IPS-18c (cell line): Measurements from ENCODE around the gene ANP32E.
"Not testable (repeated sequence)": the region's sequence is repeated elsewhere in the genome, so short reads cannot be mapped to it uniquely, and the experiment has no call there.

ENCODE experiments used
- H3K4me3 ChIP-seq: 2 replicates; pipeline ENCODE4 v1.7.0; 2013; ENCODE audit warnings: low read depth, mild to moderate bottlenecking, low read length, moderate library complexity; ENCODE audit not compliant: insufficient read depth
- H3K9me3 ChIP-seq: one replicate; pipeline ENCODE4 v1.6.1; 2013; ENCODE audit warnings: mild to moderate bottlenecking, low read length, moderate library complexity; ENCODE audit not compliant: control insufficient read depth, insufficient read depth

The ANP32E gene

DNA sequence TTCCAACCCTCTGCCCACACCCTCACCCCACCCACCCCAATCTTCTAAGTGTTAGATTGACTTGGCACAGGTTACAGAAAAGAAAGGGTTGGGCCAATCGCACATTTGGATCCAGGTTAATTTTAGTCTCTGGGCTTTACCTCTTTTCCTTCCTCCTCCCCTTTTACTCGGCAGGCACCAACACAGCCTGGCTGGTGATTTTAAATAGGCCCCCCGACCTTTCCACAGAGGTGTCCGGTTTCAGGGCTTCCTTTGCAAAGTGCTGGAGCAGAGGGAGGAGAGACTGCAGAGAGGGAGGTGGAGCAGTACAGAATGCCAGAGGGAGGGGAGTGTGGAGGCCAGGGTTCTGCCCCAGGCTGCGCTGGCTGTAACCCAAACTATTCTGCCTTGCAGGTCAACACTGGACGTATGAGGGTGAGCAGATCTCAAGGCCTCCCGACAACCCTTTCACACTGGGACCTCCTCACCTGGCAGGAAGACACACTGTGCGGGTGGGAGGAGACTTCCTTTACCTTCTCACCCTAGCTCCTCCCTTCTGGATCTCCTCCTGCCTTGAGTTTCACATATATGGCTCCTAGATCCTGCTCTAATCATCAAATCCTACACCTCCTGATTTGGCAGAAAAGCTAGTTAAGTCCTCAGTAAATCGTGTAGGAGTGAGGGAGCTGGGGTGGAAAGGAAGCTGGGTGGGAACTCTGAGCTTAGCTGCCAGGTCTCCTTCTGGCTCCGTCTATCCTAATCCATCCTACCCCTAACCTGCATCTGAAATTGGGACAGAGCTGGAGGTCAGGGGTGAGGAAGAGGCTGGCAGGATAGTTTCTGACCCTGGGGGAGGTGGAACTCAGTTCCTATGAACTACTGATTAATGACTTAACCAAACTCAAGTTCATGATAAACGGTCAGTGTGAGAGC is 24.1 kb upstream of the ANP32E start:
- Histone ChIP-seq H3K4me3 (peak overlapping the region; percentile 64), H3K9me3 (no peaks in the 10 kb centered on the region)

DNA sequence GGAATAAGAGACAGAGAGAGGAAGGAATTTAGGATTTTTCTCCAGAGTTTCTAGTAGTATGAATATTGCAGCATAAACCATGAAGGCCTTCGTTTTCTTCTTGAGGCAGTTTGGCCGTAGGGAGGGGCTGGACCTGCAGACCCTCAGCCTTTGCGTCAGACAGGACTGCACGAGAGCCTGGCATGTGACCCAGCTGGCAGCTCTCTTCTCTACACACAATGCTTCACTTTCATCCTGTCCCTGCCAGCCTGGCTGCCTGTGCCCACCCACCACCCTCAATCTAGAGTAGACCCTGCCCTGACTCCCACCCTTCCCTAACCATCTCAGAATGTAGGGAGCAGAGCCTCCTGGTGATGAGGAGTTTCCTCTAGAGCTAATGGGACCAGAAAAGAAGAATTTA is 23.3 kb upstream of the ANP32E start:
- peak overlapping the region; percentile 64 for H3K4me3 ChIP-seq
- no peaks in the 10 kb centered on the region for H3K9me3 ChIP-seq

DNA sequence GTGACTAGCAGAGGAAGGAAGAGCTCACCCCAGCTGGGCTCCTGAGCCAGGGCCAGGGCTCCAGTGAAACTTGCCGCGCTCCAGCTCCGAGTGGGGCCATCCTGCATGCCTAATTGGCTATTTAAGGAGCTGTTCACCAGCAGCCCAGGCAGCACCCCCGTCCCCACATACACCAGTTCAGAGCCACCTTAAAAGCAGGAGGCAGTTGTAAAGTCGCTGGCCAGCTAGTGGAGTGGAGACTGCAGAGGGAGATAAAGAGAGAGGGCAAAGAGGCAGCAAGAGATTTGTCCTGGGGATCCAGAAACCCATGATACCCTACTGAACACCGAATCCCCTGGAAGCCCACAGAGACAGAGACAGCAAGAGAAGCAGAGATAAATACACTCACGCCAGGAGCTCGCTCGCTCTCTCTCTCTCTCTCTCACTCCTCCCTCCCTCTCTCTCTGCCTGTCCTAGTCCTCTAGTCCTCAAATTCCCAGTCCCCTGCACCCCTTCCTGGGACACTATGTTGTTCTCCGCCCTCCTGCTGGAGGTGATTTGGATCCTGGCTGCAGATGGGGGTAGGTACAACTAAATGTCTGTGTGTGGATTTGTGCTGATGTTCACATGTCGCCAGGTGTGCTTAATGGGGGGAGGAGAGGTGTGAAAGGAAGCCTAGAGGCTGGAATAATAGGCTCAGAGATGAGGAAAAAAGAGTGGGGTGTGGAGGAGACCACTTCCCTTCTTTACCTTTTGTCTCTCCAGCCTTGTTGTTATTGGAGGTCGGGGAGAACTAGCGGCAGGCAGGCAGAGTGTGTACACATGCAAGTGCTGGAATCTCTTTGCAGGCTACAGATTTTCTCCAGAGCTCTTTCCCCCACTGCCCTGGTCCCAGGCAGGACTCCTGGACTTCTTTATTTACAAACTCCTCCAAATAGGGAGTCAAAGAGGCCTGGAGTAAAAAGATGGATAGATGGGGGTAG is 22.0 kb upstream of the ANP32E start, which contains the start of gene CA14:
Gene CA14 (plus strand): TSS at position 151 of the 962 bp plus-strand sequence. CDS start 355 bp downstream, at position 506.
- Histone ChIP-seq H3K9me3 (no peaks in the 10 kb centered on the region), H3K4me3 (peak within 1 kb of the TSS; percentile 64)

DNA sequence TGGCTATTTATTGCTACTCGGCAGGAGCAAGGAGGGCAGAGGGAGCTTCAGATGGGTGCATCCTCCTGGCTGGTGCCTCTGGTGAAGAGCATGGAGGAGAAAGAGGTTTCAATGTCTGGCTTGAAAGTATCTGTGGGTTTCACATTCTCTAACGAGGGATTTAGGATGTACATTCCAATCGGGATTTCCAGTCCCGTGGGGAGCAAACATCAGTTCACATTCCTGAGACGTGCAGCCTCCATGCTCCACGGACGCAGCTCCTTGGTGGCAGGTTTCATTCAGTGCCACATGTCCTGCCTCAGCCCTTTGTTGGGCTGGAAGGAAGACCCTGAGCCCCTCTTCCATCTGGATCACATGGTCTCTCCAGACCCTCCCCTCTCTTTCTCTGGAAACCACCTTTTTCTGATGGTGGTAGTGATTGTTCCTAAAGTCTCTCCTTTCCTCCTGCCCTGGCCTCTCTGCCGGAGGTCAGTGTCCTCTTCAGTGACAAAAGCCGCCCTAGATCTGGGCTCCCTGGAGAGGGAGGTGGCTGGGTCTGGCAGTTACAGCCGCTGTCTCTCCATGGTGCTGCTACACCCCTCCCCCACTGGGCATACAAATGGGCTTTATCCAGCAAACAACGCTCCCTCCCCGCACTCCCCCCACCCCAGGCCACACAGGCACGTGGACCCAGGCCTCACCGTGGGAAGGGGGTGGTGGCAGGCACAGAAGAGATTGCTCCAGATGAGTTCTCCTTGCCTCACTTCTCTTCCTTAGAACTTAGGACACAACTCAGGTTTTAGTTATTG is 20.8 kb upstream of the ANP32E start:
- H3K9me3 ChIP-seq, result no peaks in the 10 kb centered on the region
- H3K4me3 ChIP-seq, result peak overlapping the region; percentile 64

DNA sequence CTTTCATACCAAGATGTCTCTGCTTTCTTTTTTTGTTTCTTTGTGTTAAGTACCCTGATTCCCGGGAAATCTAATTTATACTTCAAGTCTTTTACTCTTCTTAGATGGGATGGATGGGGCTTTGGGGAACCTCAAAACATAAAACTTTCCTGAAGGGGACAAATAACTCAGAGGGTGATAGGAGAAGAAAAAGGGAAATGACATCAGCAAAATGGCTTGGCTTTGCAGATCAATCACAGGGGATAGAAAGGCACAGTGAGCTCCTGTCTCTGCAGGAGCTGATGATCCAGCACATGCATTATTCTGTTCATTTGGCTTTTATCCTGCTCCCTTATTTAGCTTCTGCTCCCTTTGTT is 20.3 kb upstream of the ANP32E start:
- H3K9me3 ChIP-seq, result no peaks in the 10 kb centered on the region
- peak overlapping the region; percentile 64; the same call in 1 of the 2 replicates for H3K4me3 ChIP-seq

DNA sequence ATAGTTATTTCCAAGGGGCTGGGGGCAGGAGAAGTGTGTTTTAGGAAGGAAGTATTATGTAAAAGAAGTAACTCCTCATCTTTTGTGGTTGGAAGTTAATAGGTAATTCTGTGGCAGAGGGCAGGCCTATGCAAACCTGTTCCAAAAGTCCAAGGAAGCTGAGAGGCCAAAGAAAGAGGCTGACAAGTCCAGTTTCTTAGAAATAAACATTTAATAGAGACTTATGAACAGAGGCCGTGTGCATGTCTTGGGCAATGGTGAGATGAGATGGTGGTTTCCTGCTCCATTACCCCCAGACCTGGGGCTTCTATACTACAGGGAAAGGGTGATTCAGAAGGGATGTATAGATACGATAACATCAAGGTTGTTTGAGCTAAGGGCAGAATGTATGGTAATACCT is 14.0 kb upstream of the ANP32E start:
- no peaks in the 10 kb centered on the region for H3K9me3 ChIP-seq

DNA sequence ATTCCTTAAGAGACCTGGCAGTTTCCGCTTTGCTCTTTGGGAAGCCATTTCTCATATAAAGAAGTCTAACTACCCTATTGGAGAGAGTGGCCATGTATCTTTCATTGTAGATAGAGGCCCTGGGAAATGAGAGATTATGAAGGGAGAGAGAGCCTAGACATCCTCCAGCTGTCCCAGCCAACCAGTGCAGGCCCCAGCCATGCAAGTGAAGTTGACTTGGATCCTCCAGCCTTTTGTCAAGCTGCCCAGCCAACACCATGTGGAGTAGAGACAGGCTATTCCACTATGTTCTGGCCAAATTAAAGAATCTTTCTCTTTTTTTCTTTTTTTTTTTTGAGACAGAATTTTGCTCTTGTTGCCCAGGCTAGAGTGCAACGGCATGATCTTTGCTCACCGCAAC is 7.1 kb upstream of the ANP32E start:
- no peaks in the 10 kb centered on the region for H3K9me3 ChIP-seq
- no peak overlapping the region for H3K4me3 ChIP-seq

More for the DNA sequence above, 14.0 kb upstream of the ANP32E start:
- no peak overlapping the region for H3K4me3 ChIP-seq

DNA sequence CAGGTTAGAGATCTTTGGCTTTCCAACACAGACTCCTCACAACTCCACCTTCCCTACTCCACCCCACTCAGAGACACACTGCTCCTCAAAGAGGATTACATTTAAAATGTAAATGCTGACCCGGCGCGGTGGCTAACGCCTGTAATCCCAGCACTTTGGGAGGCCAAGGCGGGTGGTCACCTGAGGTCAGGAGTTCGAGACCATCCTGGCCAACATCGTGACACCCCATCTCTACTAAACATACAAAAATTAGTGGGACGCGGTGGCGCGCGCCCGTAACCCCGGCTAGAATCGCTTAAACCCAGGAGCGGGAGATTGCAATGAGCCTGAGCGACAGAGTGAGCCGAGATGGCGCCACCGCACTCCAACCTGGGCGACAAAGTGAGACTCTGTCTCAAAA is 1.8 kb upstream of the ANP32E start:
- Histone ChIP-seq H3K9me3 (no peaks in the 10 kb centered on the region), H3K4me3 (no peak overlapping the region)

DNA sequence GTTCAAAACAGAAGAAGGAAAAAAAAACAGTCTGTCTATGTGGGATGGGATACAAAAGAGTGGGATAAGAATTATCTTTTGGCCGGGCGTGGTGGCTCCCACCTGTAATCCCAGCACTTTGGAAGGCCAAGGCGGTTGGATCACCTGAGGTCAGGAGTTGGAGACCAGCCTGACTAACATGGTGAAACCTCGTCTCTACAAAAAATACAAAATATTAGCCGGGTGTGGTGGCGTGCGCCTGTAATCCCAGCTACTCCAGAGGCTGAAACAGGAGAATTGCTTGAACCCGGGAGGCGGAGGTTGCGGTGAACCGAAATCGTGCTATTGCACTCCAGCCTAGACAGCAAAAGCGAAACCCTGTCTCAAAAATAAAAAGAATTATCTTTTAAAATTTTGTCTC is 1.3 kb upstream of the ANP32E start:
- H3K9me3 ChIP-seq, H3K4me3 ChIP-seq: not testable (repeated sequence)

DNA sequence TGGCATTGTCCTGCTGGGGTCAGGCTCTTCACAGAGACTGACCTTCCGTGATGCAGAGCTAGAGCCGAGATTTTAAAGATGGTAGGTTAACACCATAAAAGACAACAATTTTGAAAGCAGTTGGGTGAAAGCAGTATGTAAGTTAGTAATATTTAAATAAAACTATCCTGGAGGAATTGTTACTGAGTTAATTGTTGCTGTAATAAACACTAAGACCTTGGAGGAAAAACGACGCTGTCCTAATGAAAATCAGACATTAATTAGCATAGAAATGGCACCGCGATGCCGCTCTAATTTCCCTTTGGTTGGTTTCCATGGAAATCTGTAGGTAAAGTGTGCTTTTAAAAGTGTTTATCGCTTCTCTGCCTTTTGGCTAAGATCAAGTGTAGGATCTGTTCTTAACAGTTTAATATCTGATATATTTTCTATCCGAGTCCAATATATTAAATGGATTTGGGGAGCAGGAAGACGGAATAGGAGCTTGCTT is 745 bp upstream of the ANP32E start:
- peak overlapping the region; percentile 49 for H3K4me3 ChIP-seq

DNA sequence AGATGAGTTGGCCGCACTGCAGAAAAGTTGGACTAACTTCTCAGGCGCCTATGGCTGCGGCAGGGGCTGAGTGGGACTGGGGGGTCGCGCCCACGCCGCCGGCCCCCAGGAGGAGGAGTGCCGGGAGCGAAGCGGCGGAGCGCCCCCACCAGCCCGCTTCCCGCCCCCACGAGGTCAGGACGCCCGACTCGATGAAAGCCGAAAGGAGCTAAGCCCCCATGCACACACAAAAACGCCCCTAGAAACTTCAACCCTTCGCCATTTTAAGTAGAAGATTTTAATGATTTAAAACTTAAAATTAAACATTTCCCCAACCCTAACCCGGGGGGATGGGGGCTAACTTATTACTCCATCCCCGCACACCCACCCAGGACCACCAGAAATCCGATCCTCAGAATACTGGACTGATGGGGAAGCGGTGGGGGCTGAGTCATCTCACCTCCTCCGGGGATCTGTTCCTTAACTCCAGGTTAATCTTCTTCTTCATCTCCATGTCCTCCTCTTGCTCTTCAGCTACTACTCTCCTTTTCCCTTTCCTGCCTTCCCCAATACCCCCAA is 539 bp downstream of the ANP32E start:
- H3K9me3 ChIP-seq, result peaks cover 2% of the 10 kb centered on the region
- peak overlapping the region; percentile 81 for H3K4me3 ChIP-seq

More for the DNA sequence above, 745 bp upstream of the ANP32E start:
- no peaks in the 10 kb centered on the region for H3K9me3 ChIP-seq

DNA sequence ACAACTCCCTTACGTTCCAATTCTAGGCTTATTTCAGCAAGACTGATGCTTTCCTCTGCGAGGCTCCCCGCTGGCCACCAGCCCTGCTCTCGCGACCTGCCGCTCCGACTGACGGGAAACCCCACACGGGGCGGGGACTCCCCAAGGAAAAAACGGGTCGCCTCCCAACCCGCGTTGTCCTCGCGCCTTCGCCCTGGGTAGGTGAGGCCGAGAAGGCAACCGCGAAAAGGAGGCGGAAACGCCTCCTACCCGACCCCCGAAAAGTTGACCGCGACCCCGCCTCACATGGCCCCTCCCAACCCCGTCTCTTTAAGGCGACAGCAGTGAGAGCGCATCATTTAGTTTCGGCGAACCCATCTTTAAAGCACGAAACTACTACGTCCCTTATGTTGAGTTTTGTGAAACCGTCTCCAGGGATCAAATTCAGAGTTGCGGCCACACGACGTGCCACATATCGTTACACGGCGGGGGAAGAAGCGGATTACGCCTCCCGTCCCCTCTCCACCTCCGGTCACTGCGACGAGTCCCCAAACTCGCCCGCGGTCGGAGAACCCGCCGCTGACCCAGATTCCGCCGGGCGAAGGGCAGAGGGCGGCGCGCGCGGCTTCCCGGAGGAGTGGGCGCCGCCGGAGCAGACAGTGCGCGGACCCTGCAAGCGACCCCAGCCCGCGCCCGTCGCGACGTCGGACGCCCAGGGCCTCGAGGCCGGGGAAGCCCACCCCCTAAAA is 1.2 kb downstream of the ANP32E start:
- H3K9me3 ChIP-seq, result peaks cover 2% of the 10 kb centered on the region
- peak overlapping the region; percentile 81 for H3K4me3 ChIP-seq

DNA sequence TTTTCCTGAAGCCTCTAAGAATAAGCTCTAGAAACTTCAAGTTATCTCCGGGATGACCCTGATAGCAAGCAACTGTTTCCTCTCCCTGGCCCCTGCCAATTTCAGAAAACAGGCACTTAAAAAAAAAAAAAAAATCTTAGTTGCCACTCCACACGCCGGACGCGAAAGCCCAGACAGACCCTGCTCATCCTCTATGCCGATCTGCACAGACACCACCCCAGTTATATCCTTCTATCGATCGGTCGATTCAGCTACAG is 1.7 kb downstream of the ANP32E start:
- H3K4me3 ChIP-seq, result peak overlapping the region; percentile 81
- H3K9me3 ChIP-seq, result peaks cover 2% of the 10 kb centered on the region

DNA sequence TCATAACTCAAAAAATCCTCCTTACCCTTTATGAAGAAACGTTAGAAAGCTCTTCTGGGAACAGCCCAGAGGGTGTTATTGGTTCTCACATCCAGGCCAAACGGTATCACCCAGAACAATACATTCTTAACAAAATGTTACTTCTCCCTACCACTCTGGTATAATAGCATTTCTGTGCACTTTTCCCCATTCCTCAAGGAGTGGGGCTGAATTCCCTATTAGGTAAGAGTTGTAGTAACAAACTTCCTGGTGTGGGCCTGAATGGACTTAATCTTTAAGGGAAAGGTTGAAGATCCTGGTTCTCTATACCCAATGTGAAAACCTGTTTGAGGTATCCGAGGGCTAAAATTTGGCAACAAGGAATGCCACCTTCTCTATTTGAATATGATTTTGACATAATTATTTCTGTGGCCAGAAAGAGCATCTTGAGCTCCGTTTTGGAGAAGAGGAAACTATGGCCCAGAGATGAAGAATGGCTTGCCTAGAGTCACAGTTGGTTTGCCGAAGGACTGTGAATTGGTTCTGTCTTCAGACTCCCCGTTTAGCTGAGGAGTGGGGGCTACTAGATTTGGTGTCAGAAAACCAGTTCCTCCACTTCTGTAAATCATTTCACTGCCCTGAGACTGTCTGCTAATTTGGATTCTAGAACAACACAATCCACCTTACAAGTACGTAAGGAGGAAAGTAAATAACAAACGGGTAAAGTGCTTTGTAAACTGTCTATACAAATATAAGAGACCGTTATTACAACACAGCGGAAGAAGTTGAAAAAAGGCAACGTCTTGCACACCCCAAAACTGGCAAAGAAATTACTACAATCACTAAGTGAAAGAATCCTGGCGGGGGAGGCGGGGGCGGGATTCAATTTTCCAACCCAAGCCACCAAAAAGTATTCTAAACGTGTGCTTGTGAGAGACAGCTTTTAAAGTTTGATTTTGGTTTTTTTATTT is 2.3 kb downstream of the ANP32E start:
- peak overlapping the region; percentile 81 for H3K4me3 ChIP-seq
- H3K9me3 ChIP-seq, result peaks cover 2% of the 10 kb centered on the region

DNA sequence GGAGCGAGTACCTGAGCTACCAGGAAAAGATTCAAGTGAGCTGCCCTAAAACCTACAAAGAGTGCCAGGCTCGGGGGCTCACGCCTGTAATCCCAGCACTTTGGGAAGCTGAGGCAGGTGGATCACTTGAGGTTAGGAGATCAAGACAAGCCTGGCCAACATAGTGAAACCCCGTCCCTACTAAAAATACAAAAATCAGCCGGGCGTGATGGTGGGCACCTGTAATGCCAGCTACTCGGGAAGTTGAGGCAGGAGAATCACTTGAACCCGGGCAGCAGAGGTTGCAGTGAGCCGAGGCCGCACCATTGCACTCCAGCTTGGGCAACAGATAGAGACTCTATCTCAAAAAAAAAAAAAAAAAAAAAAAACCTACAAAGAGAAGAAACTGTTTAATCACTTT is 3.0 kb downstream of the ANP32E start:
- not testable (repeated sequence) for H3K9me3 ChIP-seq, H3K4me3 ChIP-seq
